Endothelial cell of umbilical vein (primary cell): ENCODE data around the gene COL8A1.

Source experiments
- EZH2 ChIP-seq: IDR thresholded peaks from 2 replicates; pipeline ENCODE4 v1.6.1; 2012; ENCODE audit warnings: borderline replicate concordance, low read depth, mild to moderate bottlenecking, moderate library complexity, low read length, inconsistent platforms; ENCODE audit not compliant: severe bottlenecking
- FOS ChIP-seq: IDR thresholded peaks from 2 replicates; pipeline ENCODE4 v1.6.1; 2011; ENCODE audit warnings: mild to moderate bottlenecking, low read length, moderate library complexity, borderline replicate concordance; ENCODE audit not compliant: insufficient read depth
- GATA2 ChIP-seq: IDR thresholded peaks from 2 replicates; pipeline ENCODE4 v1.7.0; 2011; ENCODE audit warnings: low read depth, mild to moderate bottlenecking, moderate library complexity, mixed read lengths, low read length; ENCODE audit not compliant: insufficient read length, insufficient read depth
- JUN ChIP-seq: IDR thresholded peaks from 2 replicates; pipeline ENCODE4 v1.6.1; 2011; ENCODE audit warnings: borderline replicate concordance, low read depth; ENCODE audit not compliant: insufficient read length, insufficient read depth
- POLR2A ChIP-seq: IDR thresholded peaks from 2 replicates; pipeline ENCODE4 v1.6.1; 2012; ENCODE audit warnings: low read depth, mild to moderate bottlenecking, control low read depth, low read length
- POLR2AphosphoS5 ChIP-seq: IDR thresholded peaks from 2 replicates; pipeline ENCODE4 v1.6.1; 2012; ENCODE audit warnings: low read depth, mild to moderate bottlenecking, control low read depth, low read length, moderate library complexity; ENCODE audit not compliant: insufficient read depth
- TF ChIP-seq, protein P1 (sequence below), 2 donors: IDR thresholded peaks; 1 replicate in 1 of 2; 2 replicates in 1 of 2; pipeline ENCODE4 v1.5.1; 2011; ENCODE audit warnings: low read length in 2 of 2, mild to moderate bottlenecking in 2 of 2, moderate library complexity in 2 of 2, control low read depth in 1 of 2, inconsistent platforms in 1 of 2, low read depth in 1 of 2; ENCODE audit not compliant: insufficient read depth in 1 of 2; ENCODE audit errors: extremely low read depth in 1 of 2
- TF ChIP-seq, protein P2 (sequence below): IDR thresholded peaks from 2 replicates; pipeline ENCODE4 v1.6.1; 2011; ENCODE audit not compliant: insufficient read depth, insufficient read length

DNA sequence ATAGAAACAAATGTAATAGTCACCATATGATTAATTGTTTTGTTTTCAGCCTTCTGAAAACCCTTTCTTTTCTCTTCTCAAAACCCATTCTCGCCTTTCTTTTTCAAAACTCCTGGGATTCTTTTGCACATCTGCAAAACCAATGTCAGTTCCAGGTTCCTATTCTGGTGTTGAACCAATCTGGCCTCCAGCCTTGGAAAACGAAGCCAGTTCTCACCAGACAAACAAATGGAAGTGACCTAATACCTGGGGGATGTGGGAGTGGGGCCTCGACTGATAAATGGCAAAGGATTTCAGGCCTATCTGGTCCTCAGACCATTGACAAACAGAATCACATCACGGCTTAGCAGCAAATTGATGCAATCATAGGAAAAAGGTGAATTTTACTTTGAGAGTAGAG is 73.0 kb downstream of the COL8A1 start:
- TF ChIP-seq POLR2AphosphoS5 (no peak), EZH2 (no peak), JUN (no peak), POLR2A (no peak), FOS (no peak), GATA2 (no peak)
- TF ChIP-seq, protein P1, sequence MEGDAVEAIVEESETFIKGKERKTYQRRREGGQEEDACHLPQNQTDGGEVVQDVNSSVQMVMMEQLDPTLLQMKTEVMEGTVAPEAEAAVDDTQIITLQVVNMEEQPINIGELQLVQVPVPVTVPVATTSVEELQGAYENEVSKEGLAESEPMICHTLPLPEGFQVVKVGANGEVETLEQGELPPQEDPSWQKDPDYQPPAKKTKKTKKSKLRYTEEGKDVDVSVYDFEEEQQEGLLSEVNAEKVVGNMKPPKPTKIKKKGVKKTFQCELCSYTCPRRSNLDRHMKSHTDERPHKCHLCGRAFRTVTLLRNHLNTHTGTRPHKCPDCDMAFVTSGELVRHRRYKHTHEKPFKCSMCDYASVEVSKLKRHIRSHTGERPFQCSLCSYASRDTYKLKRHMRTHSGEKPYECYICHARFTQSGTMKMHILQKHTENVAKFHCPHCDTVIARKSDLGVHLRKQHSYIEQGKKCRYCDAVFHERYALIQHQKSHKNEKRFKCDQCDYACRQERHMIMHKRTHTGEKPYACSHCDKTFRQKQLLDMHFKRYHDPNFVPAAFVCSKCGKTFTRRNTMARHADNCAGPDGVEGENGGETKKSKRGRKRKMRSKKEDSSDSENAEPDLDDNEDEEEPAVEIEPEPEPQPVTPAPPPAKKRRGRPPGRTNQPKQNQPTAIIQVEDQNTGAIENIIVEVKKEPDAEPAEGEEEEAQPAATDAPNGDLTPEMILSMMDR (IDR thresholded peaks at IDR 0.05; ENCODE audit: extremely low read depth in 1 of 2, insufficient read depth in 1 of 2, low read depth in 1 of 2, low read length in 2 of 2) = no peak
- TF ChIP-seq, protein P2, sequence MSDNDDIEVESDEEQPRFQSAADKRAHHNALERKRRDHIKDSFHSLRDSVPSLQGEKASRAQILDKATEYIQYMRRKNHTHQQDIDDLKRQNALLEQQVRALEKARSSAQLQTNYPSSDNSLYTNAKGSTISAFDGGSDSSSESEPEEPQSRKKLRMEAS = no peak
